ENCODE results near the gene ORM1. TPM values are rescaled to one million over a fixed set of nuclear protein-coding genes. Genes with fewer than 3 reads are reported as not detected.
A peak's percentile ranks its signal among the peaks of the same experiment; 100 is the strongest.

ORM1 gene
- total RNA-seq, 4 donors from 2014 or later, result 59.2 TPM; not detected in 3

DNA sequence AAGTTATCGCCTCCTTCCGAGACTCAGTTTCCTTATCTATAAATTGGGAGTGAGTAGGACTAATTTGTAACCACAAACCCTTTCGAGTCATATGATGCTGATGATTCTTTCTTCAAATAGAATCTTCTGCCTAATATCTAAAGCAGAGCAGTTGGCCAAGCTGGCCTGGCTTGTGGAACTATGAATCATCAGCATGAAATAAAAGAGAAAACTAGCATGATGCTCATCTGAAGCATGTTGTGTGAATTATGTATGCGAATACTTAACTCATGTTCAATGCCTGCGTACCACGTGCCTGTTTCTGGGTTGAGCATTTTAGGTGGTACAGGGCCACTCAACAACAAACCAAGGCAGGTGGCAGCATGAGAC, 15.0 kb upstream of the ORM1 start:
- Histone ChIP-seq H3K9me3 (no peaks in the 10 kb centered on the region), H3K4me1 (no peaks in the 10 kb centered on the region), H3K36me3 (peaks cover 10% of the 10 kb centered on the region), H3K27me3 (no peaks in the 10 kb centered on the region), H3K27ac (no peak overlapping the region), H3K4me3 (no peak overlapping the region)
- TF ChIP-seq EP300 (IDR thresholded peaks at IDR 0.05) (no peak), POLR2AphosphoS5 (IDR thresholded peaks at IDR 0.05) (no peak), POLR2A (IDR thresholded peaks at IDR 0.05) (no peak)
- TF ChIP-seq, protein P1, sequence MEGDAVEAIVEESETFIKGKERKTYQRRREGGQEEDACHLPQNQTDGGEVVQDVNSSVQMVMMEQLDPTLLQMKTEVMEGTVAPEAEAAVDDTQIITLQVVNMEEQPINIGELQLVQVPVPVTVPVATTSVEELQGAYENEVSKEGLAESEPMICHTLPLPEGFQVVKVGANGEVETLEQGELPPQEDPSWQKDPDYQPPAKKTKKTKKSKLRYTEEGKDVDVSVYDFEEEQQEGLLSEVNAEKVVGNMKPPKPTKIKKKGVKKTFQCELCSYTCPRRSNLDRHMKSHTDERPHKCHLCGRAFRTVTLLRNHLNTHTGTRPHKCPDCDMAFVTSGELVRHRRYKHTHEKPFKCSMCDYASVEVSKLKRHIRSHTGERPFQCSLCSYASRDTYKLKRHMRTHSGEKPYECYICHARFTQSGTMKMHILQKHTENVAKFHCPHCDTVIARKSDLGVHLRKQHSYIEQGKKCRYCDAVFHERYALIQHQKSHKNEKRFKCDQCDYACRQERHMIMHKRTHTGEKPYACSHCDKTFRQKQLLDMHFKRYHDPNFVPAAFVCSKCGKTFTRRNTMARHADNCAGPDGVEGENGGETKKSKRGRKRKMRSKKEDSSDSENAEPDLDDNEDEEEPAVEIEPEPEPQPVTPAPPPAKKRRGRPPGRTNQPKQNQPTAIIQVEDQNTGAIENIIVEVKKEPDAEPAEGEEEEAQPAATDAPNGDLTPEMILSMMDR (IDR thresholded peaks at IDR 0.05), result no peak
- no peak for DNase-seq (ENCODE audit: low spot score in 2 of 2)
- WGBS, result 86% methylated on average over 6 of the region's 6 CpGs

- no peaks in the 10 kb centered on the region for H3K9me3 ChIP-seq
- H3K4me3 ChIP-seq, result no peak overlapping the region
- no peaks in the 10 kb centered on the region for H3K4me1 ChIP-seq
- no peak for TF ChIP-seq POLR2A (IDR thresholded peaks at IDR 0.05)
- TF ChIP-seq, protein P1 (IDR thresholded peaks at IDR 0.05), result no peak
- TF ChIP-seq POLR2AphosphoS5 (IDR thresholded peaks at IDR 0.05), result no peak
- no peak for TF ChIP-seq EP300 (IDR thresholded peaks at IDR 0.05)
- DNase-seq (ENCODE audit: low spot score in 2 of 2), result peak; percentile 43 to 59
- H3K27ac ChIP-seq, result no peak overlapping the region
- H3K36me3 ChIP-seq, result peaks cover 10% of the 10 kb centered on the region
- 95% methylated on average over 12 of the region's 13 CpGs for whole genome bisulfite sequencing
- no peaks in the 10 kb centered on the region for H3K27me3 ChIP-seq
Observed at GRCh38 chr9:114308361-114308950, 14.4 kb upstream of the ORM1 start.

DNA sequence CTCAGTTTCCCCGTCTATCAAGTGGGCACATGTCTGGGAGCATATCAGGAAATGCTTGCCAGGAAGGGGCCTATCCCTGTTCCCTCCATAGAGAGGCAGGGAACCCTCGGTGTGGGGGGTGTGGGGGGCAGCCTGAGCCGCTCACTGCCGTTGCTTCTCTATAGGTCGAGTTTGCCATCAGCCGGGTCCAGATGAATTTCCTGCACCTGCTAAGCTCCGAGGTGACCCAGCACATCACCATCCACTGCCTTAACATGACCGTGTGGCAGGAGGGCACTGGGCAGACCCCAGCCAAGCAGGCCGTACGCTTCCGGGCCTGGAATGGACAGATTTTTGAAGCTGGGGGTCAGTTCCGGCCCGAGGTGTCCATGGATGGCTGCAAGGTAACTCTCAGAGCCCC, 13.8 kb upstream of the ORM1 start:
- 91% methylated on average over 12 of the region's 13 CpGs for WGBS
- TF ChIP-seq POLR2AphosphoS5 (IDR thresholded peaks at IDR 0.05) (no peak), POLR2A (IDR thresholded peaks at IDR 0.05) (no peak)

GRCh38 chr9:114310471-114311450, 12.1 kb upstream of the ORM1 start:
- no peak overlapping the region for H3K4me3 ChIP-seq
- H3K36me3 ChIP-seq, result peaks cover 10% of the 10 kb centered on the region
- H3K27me3 ChIP-seq, result no peaks in the 10 kb centered on the region
- H3K9me3 ChIP-seq, result no peaks in the 10 kb centered on the region
- no peaks in the 10 kb centered on the region for H3K4me1 ChIP-seq
- DNase-seq (ENCODE audit: low spot score in 2 of 2), result peak in 1 of 2 donors; percentile 72
- TF ChIP-seq EP300 (IDR thresholded peaks at IDR 0.05) (no peak), POLR2A (IDR thresholded peaks at IDR 0.05) (no peak), POLR2AphosphoS5 (IDR thresholded peaks at IDR 0.05) (no peak)
- TF ChIP-seq, protein P1 (IDR thresholded peaks at IDR 0.05), result no peak
- WGBS, result 89% methylated on average over 22 of the region's 22 CpGs
- H3K27ac ChIP-seq, result no peak overlapping the region

More for the DNA sequence above, 13.8 kb upstream of the ORM1 start:
- Histone ChIP-seq H3K27me3 (no peaks in the 10 kb centered on the region), H3K4me3 (no peak overlapping the region), H3K4me1 (no peaks in the 10 kb centered on the region), H3K9me3 (no peaks in the 10 kb centered on the region), H3K36me3 (peaks cover 10% of the 10 kb centered on the region), H3K27ac (no peak overlapping the region)
- DNase-seq (ENCODE audit: low spot score in 2 of 2), result peak in 1 of 2 donors; percentile 61

- Histone ChIP-seq H3K27me3 (no peaks in the 10 kb centered on the region), H3K4me1 (no peaks in the 10 kb centered on the region), H3K27ac (no peak overlapping the region), H3K9me3 (no peaks in the 10 kb centered on the region), H3K36me3 (peaks cover 10% of the 10 kb centered on the region), H3K4me3 (no peak overlapping the region)
- 94% methylated on average over 28 of the region's 28 CpGs for WGBS
- DNase-seq (ENCODE audit: low spot score in 2 of 2), result peak in 1 of 2 donors; percentile 70
- no peak for TF ChIP-seq POLR2A (IDR thresholded peaks at IDR 0.05)
- no peak for TF ChIP-seq EP300 (IDR thresholded peaks at IDR 0.05)
- no peak for TF ChIP-seq POLR2AphosphoS5 (IDR thresholded peaks at IDR 0.05)
- TF ChIP-seq, protein P1 (IDR thresholded peaks at IDR 0.05), result no peak
Observed at GRCh38 chr9:114311571-114312512, 11.1 kb upstream of the ORM1 start.
